Ureter (tissue), 1 donor: Measurements from ENCODE around the gene UCK1. TPM values are rescaled to one million over a fixed set of nuclear protein-coding genes. Genes with fewer than 3 reads are reported as not detected.
"Not testable (repeated sequence)": the region's sequence is repeated elsewhere in the genome, so short reads cannot be mapped to it uniquely, and the experiment has no call there.

Experiments used
- DNase-seq: peaks from one replicate; pipeline ENCODE4 v3.0.0-alpha.2; 2020; ENCODE audit warnings: low spot score
- total RNA-seq: library from RNA; stranded (reverse); gene quantifications from one replicate; pipeline ENCODE4 v1.2.4, GENCODE V29; 2023
- donor health status: DM: yes; HTN: yes; CAD: no.

UCK1 gene
- total RNA-seq, 1 donor from 2014 or later: 20.4 TPM

GRCh38 chr9:131554087-131554842, 23.2 kb upstream of the UCK1 start:
- DNase-seq: no peak

GRCh38 chr9:131552030-131552429, 21.0 kb upstream of the UCK1 start:
- DNase-seq: no peak

GRCh38 chr9:131550465-131550864, 19.4 kb upstream of the UCK1 start:
- not testable (repeated sequence) for DNase-seq

GRCh38 chr9:131549186-131549585, 18.1 kb upstream of the UCK1 start:
- not testable (repeated sequence) for DNase-seq

GRCh38 chr9:131546336-131547084, 15.4 kb upstream of the UCK1 start:
- no peak for DNase-seq

- no peak for DNase-seq
These were observed 14.8 kb upstream of the UCK1 start for GRCh38 chr9:131545786-131546335.

GRCh38 chr9:131545003-131545785, 14.1 kb upstream of the UCK1 start, which contains the start of gene PRRT1B:
PRRT1B (plus strand) TSS chr9:131545523; CDS start chr9:131545616, 93 bp downstream.
- peak; percentile 84 for DNase-seq

- no peak for DNase-seq
These were observed 12.1 kb upstream of the UCK1 start for GRCh38 chr9:131543141-131543540.

GRCh38 chr9:131539223-131539923, 8.3 kb upstream of the UCK1 start:
- no peak for DNase-seq

- no peak for DNase-seq
These were observed 6.9 kb upstream of the UCK1 start for GRCh38 chr9:131537946-131538345.

- DNase-seq: no peak
These were observed 3.7 kb upstream of the UCK1 start for GRCh38 chr9:131534721-131535237.

GRCh38 chr9:131530546-131530919, 530 bp downstream of the UCK1 start:
- no peak for DNase-seq

- DNase-seq: no peak
These were observed 1.2 kb downstream of the UCK1 start for GRCh38 chr9:131529597-131530545.

- DNase-seq: no peak
These were observed 2.1 kb downstream of the UCK1 start for GRCh38 chr9:131528886-131529505.

- DNase-seq: no peak
These were observed 2.9 kb downstream of the UCK1 start for GRCh38 chr9:131528186-131528585.

- no peak for DNase-seq
These were observed 5.2 kb downstream of the UCK1 start for GRCh38 chr9:131525643-131526565.

GRCh38 chr9:131524665-131525315, 6.3 kb downstream of the UCK1 start:
- no peak for DNase-seq
